ENCODE results near the gene FBXW12.
A peak's percentile ranks its signal among the peaks of the same experiment; 100 is the strongest.

Gene FBXW12

GRCh38 chr3:48429960-48430707 lies 58.1 kb downstream of the FBXW12 start, which contains the start of gene PLXNB1:
PLXNB1 (minus strand) TSS chr3:48430086; CDS start chr3:48424611, 5,475 bp downstream.
- H3K36me3 Mint-ChIP-seq = no peaks in the 10 kb centered on the region
- peak within 1 kb of the TSS; percentile 85 for H3K4me3 Mint-ChIP-seq
- peaks cover 13% of the 10 kb centered on the region for H3K4me1 Mint-ChIP-seq (ENCODE audit: low read depth)
- peak within 1 kb of the TSS; percentile 34 for H3K27ac Mint-ChIP-seq
- no peaks in the 10 kb centered on the region for H3K9me3 Mint-ChIP-seq (ENCODE audit: low read depth)
- H3K27me3 Mint-ChIP-seq = no peaks in the 10 kb centered on the region

- Mint-ChIP-seq H3K27ac (no peak overlapping the region), H3K36me3 (no peaks in the 10 kb centered on the region), H3K4me1 (ENCODE audit: low read depth) (peaks cover 16% of the 10 kb centered on the region), H3K27me3 (no peaks in the 10 kb centered on the region), H3K9me3 (ENCODE audit: low read depth) (no peaks in the 10 kb centered on the region), H3K4me3 (peak overlapping the region; percentile 85)
Measured at GRCh38 chr3:48430708-48431101, 58.7 kb downstream of the FBXW12 start.

- Mint-ChIP-seq H3K9me3 (ENCODE audit: low read depth) (no peaks in the 10 kb centered on the region), H3K27me3 (no peaks in the 10 kb centered on the region), H3K4me1 (ENCODE audit: low read depth) (peaks cover 16% of the 10 kb centered on the region), H3K27ac (no peak overlapping the region), H3K4me3 (peak overlapping the region; percentile 85), H3K36me3 (no peaks in the 10 kb centered on the region)
Measured at GRCh38 chr3:48431224-48432029, 59.4 kb downstream of the FBXW12 start.

- H3K27ac Mint-ChIP-seq = no peak overlapping the region
- no peaks in the 10 kb centered on the region for H3K27me3 Mint-ChIP-seq
- no peaks in the 10 kb centered on the region for H3K36me3 Mint-ChIP-seq
- H3K4me3 Mint-ChIP-seq = no peak overlapping the region
- peaks cover 16% of the 10 kb centered on the region for H3K4me1 Mint-ChIP-seq (ENCODE audit: low read depth)
- no peaks in the 10 kb centered on the region for H3K9me3 Mint-ChIP-seq (ENCODE audit: low read depth)
Measured at GRCh38 chr3:48432411-48433371, 60.7 kb downstream of the FBXW12 start.

- Mint-ChIP-seq H3K27ac (no peak overlapping the region), H3K27me3 (no peaks in the 10 kb centered on the region), H3K9me3 (ENCODE audit: low read depth) (no peaks in the 10 kb centered on the region), H3K4me3 (no peak overlapping the region), H3K36me3 (no peaks in the 10 kb centered on the region), H3K4me1 (ENCODE audit: low read depth) (peaks cover 20% of the 10 kb centered on the region)
Measured at GRCh38 chr3:48433472-48434118, 61.6 kb downstream of the FBXW12 start.

- Mint-ChIP-seq H3K27ac (peak overlapping the region; percentile 10), H3K27me3 (no peaks in the 10 kb centered on the region), H3K4me3 (no peak overlapping the region), H3K4me1 (ENCODE audit: low read depth) (peaks cover 27% of the 10 kb centered on the region), H3K36me3 (no peaks in the 10 kb centered on the region), H3K9me3 (ENCODE audit: low read depth) (no peaks in the 10 kb centered on the region)
Measured at GRCh38 chr3:48434591-48435222, 62.7 kb downstream of the FBXW12 start.

GRCh38 chr3:48435223-48435595 lies 63.2 kb downstream of the FBXW12 start:
- no peaks in the 10 kb centered on the region for H3K27me3 Mint-ChIP-seq
- H3K9me3 Mint-ChIP-seq (ENCODE audit: low read depth) = no peaks in the 10 kb centered on the region
- no peak overlapping the region for H3K4me3 Mint-ChIP-seq
- H3K27ac Mint-ChIP-seq = no peak overlapping the region
- no peaks in the 10 kb centered on the region for H3K36me3 Mint-ChIP-seq
- H3K4me1 Mint-ChIP-seq (ENCODE audit: low read depth) = peaks cover 28% of the 10 kb centered on the region

GRCh38 chr3:48435774-48436476 lies 63.9 kb downstream of the FBXW12 start:
- Mint-ChIP-seq H3K36me3 (no peaks in the 10 kb centered on the region), H3K4me3 (no peak overlapping the region), H3K27ac (no peak overlapping the region), H3K9me3 (ENCODE audit: low read depth) (no peaks in the 10 kb centered on the region), H3K4me1 (ENCODE audit: low read depth) (peaks cover 27% of the 10 kb centered on the region), H3K27me3 (no peaks in the 10 kb centered on the region)

GRCh38 chr3:48436477-48436787 lies 64.4 kb downstream of the FBXW12 start:
- Mint-ChIP-seq H3K36me3 (no peaks in the 10 kb centered on the region), H3K4me3 (no peak overlapping the region), H3K9me3 (ENCODE audit: low read depth) (no peaks in the 10 kb centered on the region), H3K27me3 (no peaks in the 10 kb centered on the region), H3K27ac (no peak overlapping the region), H3K4me1 (ENCODE audit: low read depth) (peaks cover 28% of the 10 kb centered on the region)

- Mint-ChIP-seq H3K4me1 (ENCODE audit: low read depth) (peaks cover 33% of the 10 kb centered on the region), H3K27me3 (no peaks in the 10 kb centered on the region), H3K36me3 (no peaks in the 10 kb centered on the region), H3K4me3 (no peak overlapping the region), H3K9me3 (ENCODE audit: low read depth) (no peaks in the 10 kb centered on the region), H3K27ac (no peak overlapping the region)
Measured at GRCh38 chr3:48436855-48437254, 64.8 kb downstream of the FBXW12 start.

- H3K27ac Mint-ChIP-seq = peak overlapping the region; percentile 1
- no peaks in the 10 kb centered on the region for H3K27me3 Mint-ChIP-seq
- H3K36me3 Mint-ChIP-seq = no peaks in the 10 kb centered on the region
- no peak overlapping the region for H3K4me3 Mint-ChIP-seq
- H3K4me1 Mint-ChIP-seq (ENCODE audit: low read depth) = peaks cover 38% of the 10 kb centered on the region
- no peaks in the 10 kb centered on the region for H3K9me3 Mint-ChIP-seq (ENCODE audit: low read depth)
Measured at GRCh38 chr3:48437812-48438211, 65.8 kb downstream of the FBXW12 start.

GRCh38 chr3:48439820-48440589 lies 68.0 kb downstream of the FBXW12 start, which contains the start of the genes CCDC51 and TMA7:
CCDC51 (minus strand) TSS chr3:48440119; CDS start chr3:48435128, 4,991 bp downstream.
TMA7 (plus strand) TSS chr3:48440257; CDS start chr3:48440297, 40 bp downstream.
- Mint-ChIP-seq H3K27me3 (no peaks in the 10 kb centered on the region), H3K36me3 (no peaks in the 10 kb centered on the region), H3K9me3 (ENCODE audit: low read depth) (no peaks in the 10 kb centered on the region), H3K27ac (peak within 1 kb of the TSS; percentile 98), H3K4me1 (ENCODE audit: low read depth) (peaks cover 39% of the 10 kb centered on the region), H3K4me3 (peak within 1 kb of the TSS; percentile 98)

GRCh38 chr3:48440590-48440958 lies 68.6 kb downstream of the FBXW12 start:
- Mint-ChIP-seq H3K4me3 (peak overlapping the region; percentile 98), H3K27ac (peak overlapping the region; percentile 98), H3K27me3 (no peaks in the 10 kb centered on the region), H3K4me1 (ENCODE audit: low read depth) (peaks cover 39% of the 10 kb centered on the region), H3K36me3 (no peaks in the 10 kb centered on the region), H3K9me3 (ENCODE audit: low read depth) (no peaks in the 10 kb centered on the region)

All from activated naive CD8-positive, alpha-beta T cell (primary cell).